Measurements from ENCODE around the gene GNA15. TPM values are rescaled to one million over a fixed set of nuclear protein-coding genes. Genes with fewer than 3 reads are reported as not detected.

GNA15 gene
- total and polyA plus RNA-seq, 2 donors (not counting 3 experiments of a cell fraction or from before 2014, with no cell fraction given): 0.17 TPM; not detected in 1

- DNase-seq (ENCODE audit: low read depth, low spot score) (no peak), FAIRE-seq (no peak)
- dilution Hi-C loops (cut with MboI; ENCODE audit: extremely low pct_ligation_motif_present, low sequenced_read_pairs) (no loop called here), intact Hi-C loops (cut with micrococcal nuclease) (no loop called here)
- Histone ChIP-seq H3K27me3 (ENCODE audit: control insufficient read depth in 2 of 2, insufficient read depth in 2 of 2, low read length in 2 of 2) (no peaks in the 10 kb centered on the region), H3K27ac (ENCODE audit: insufficient read depth, low read depth, low read length) (no peak overlapping the region), H3K79me2 (ENCODE audit: control insufficient read depth, insufficient read depth, low read length) (peaks cover 15% of the 10 kb centered on the region), H3K4me2 (ENCODE audit: insufficient read depth, low read length) (no peak overlapping the region), H3K36me3 (ENCODE audit: control insufficient read depth in 2 of 2, extremely low read depth in 1 of 2, insufficient read depth in 2 of 2, low read length in 2 of 2) (peaks cover 0 to 31% of the 10 kb centered on the region in 2 experiments), H3K9me3 (replicated peaks; ENCODE audit: control insufficient read depth, insufficient read depth, low read length) (no peaks in the 10 kb centered on the region), H3K4me3 (replicated peaks in 1 of 3; ENCODE audit: insufficient read depth in 1 of 3, low read depth in 1 of 3, low read length in 3 of 3) (no peak overlapping the region), H2AFZ (ENCODE audit: low read depth, low read length) (no peak overlapping the region), H3K9ac (replicated peaks; ENCODE audit: extremely low read depth, insufficient read depth, low read length) (no peak overlapping the region), H4K20me1 (replicated peaks; ENCODE audit: control insufficient read depth, extremely low read depth, insufficient read depth, low read length) (no peaks in the 10 kb centered on the region), H3K9me1 (replicated peaks; ENCODE audit: control insufficient read depth, extremely low read depth, insufficient read depth, low read length) (no peaks in the 10 kb centered on the region), H3K4me1 (ENCODE audit: control insufficient read depth, extremely low read depth, insufficient read depth, low read length) (no peaks in the 10 kb centered on the region)
- no TSS peak for BruUV-seq (replicated peaks)
- POLR2A ChIA-PET: no interaction called here
- CTCF ChIA-PET: interaction anchor here (0.9 to 1.7 kb wide), 4 partner anchors 8 to 166 kb away, joined by 3 to 8 read pairs (median 6); no protein-coding TSS in a partner anchor
- TF ChIP-seq EZH2 (IDR thresholded peaks at IDR 0.05; ENCODE audit: borderline replicate concordance, low read depth, low read length, severe bottlenecking): no peak
- TF ChIP-seq FOS (IDR thresholded peaks at IDR 0.05; ENCODE audit: borderline replicate concordance, insufficient read depth, low read length): no peak
- TF ChIP-seq GATA2 (IDR thresholded peaks at IDR 0.05; ENCODE audit: insufficient read depth, insufficient read length, low read depth, low read length): no peak
- no peak for TF ChIP-seq POLR2A (IDR thresholded peaks at IDR 0.05; ENCODE audit: low read depth, low read length)
- no peak for TF ChIP-seq POLR2AphosphoS5 (IDR thresholded peaks at IDR 0.05; ENCODE audit: insufficient read depth, low read depth, low read length)
- TF ChIP-seq CTCF (IDR thresholded peaks at IDR 0.05; ENCODE audit: extremely low read depth in 1 of 2, insufficient read depth in 1 of 2, low read depth in 1 of 2, low read length in 2 of 2): no peak
- TF ChIP-seq, protein P1, sequence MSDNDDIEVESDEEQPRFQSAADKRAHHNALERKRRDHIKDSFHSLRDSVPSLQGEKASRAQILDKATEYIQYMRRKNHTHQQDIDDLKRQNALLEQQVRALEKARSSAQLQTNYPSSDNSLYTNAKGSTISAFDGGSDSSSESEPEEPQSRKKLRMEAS (IDR thresholded peaks at IDR 0.05; ENCODE audit: insufficient read depth, insufficient read length): no peak
- no peak for TF ChIP-seq JUN (IDR thresholded peaks at IDR 0.05; ENCODE audit: borderline replicate concordance, insufficient read depth, insufficient read length, low read depth)
- TF ChIP-seq MYC (IDR thresholded peaks at IDR 0.05; ENCODE audit: low read depth, low read length): no peak
Measured at GRCh38 chr19:3116621-3117020, 19.2 kb upstream of the GNA15 start.

Measured in endothelial cell of umbilical vein (primary cell).